Islet precursor cell (in vitro differentiated cells): Measurements from ENCODE around the gene EDDM3A.
"Not testable (repeated sequence)": the region's sequence is repeated elsewhere in the genome, so short reads cannot be mapped to it uniquely, and the experiment has no call there.

Experiments used
- DNase-seq: peaks from one replicate; pipeline ENCODE4 v3.0.0-alpha.2; 2018

Gene EDDM3A, protein sequence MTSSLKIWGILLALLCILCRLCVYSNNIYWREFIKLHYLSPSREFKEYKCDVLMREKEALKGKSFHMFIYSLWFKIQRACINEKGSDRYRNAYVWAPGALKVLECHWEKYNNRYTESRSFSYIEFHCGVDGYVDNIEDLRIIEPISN

DNA sequence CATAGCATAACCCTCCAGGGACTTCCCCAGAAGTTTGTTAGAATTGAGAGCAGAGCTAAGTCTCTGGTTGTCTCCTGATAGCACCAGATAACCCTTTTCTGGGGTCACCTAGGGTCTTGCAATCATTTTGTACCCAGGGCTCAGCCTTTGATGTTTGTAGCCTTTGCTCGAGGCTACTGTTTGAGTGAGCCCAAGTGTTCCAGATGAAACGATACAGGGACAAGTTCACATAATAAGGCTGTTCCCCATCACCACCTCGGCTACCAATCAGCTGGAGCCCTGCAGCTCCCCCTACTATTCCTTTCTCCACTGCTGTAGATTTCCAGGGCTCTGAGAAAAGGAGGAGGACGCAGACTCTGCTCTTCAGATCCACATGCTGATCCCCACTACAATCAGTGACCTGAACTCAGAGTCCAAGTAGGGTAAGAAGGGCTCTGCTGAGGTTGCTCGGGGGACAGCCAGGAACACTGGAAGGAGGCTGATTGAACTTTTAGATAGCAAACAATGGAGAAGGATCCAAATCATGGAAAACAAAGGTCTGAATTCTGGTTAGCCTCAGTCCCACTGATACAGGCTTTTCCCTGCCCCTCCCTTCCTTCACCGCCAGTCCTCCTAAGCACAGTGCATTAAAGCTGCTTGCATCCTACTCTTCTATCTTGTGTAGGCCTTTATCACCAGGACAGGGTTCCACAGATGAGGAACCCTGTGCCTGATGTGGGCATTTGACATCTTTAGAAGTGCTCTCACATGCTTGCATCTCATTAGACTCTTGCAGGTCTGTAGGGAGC lies at the start of gene EDDM3A:
EDDM3A (plus strand) TSS at position 317 of the 788 bp plus-strand sequence. CDS start 1,694 bp downstream, outside the sequence.
- DNase-seq, result no peak

DNA sequence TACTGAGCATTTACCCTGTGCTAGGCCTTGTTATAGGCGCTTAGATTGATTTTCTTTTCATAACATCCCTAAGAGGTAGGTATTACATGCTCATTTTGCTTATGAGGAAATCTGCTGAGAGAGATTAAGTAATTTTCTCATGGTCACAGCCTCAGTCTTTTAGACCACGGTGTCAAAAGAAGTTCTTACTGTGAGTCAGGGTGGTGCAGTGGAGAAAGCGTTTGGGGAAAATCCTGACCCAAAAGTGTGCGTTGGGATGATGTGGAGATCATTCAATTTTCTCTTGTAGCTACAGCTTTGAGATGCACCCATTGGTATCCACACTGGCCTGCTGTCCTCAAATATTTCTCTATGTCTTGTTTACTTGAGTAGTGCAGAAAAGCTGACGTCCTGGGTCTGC lies 48.9 kb upstream of the EDDM3A start:
- no peak for DNase-seq

DNA sequence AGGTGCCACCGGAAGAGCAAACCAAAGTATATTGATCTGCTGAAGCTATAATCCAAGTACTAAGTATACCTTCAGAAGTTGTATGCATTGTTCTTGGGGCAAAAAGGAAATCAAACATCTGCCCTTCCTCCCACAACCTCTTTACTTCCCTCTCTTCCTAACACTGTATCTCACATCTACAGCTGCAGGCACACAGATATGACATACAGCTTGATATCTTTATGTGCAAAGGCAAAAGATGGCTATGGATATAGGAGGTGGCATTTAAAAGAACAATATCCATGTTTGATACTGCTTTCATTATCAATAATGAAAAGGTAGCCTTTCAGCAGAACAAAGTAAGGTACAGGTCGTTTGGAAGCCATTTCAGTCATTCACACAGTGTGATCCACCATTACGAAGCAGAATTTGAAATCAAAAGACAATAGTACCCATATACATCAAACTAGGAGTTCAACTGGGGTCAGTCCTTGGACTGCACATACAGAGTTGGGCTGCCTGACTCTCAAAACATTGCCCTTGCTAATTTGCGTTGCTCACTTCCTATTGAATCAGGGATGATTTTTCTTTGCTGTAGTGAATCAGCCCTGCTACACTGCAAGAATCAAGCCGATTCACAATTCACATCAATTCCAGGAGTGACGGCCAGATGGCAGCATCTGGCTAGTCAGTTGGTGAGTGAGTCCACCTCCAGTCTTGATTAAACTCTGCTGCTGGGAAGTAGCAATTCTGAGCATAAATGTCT lies 48.2 kb upstream of the EDDM3A start:
- DNase-seq, result peak; percentile 84

DNA sequence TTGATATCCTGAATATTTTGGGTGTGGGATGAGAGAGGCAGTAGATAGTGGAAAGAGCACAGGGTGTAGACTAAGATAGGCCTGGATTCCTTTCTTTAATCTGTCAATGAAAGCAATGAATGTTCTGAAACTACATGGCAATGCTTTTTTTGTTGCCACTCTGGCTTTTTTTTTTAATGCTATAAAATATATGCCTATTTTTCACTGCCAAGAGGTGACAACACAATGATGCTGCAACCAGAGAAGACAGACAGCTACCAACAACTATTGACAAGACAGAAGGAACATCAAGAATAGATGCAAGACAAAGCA lies 47.7 kb upstream of the EDDM3A start:
- no peak for DNase-seq

DNA sequence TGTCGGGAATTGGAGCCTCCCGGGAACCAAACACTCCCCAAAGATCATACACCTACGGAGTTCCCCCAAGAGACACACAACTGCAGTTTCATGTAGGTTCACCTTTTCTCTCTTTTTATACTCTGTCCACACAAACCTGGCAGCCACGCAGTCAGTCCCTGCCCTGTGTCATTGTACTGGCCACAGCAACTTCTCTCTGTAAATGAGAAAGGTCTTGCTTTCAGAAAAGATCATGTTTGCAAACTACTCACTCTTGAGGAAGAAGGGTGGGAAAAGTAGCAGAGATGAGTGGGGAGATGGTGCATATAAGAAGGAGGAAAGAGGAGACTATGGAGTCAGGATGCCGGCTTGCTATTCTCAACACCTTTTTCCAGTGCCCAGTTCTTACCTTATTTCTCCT lies 46.8 kb upstream of the EDDM3A start:
- DNase-seq, result no peak

DNA sequence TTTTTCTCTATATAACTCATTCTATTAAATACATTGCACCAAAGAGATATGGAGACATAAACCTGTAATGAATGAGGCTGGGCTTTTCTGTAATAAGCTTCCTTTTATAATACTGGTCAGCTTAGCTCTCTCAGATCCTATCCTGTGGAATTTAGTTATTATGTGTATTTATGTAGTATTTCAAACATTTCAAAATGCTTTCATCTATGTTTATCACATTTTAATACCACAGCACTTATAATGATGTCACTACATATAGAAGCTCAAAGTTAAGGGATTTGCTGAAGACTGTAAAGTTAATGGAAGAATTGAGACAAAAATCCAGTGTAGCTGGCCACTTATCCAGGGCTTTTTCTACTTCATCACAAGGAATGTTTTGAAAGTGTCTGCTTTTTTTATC lies 45.8 kb upstream of the EDDM3A start:
- DNase-seq, result no peak

DNA sequence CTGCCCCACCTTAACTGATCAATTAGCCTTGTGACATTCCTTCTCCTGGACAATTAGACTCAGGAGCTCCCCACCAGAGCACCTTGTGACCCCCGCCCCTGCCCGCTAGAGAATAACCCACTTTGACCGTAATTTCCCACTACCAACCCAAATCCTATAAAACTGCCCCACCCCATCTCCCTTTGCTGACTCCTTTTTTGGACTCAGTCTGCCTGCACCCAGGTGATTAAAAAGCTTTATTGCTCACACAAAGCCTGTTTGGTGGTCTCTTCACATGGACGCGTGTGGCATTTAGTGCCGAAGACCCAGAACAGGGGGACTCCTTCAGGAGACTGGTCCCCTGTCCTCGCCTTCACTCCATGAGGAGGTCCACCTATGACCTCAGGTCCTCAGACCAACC lies 44.7 kb upstream of the EDDM3A start:
- DNase-seq, result not testable (repeated sequence)

DNA sequence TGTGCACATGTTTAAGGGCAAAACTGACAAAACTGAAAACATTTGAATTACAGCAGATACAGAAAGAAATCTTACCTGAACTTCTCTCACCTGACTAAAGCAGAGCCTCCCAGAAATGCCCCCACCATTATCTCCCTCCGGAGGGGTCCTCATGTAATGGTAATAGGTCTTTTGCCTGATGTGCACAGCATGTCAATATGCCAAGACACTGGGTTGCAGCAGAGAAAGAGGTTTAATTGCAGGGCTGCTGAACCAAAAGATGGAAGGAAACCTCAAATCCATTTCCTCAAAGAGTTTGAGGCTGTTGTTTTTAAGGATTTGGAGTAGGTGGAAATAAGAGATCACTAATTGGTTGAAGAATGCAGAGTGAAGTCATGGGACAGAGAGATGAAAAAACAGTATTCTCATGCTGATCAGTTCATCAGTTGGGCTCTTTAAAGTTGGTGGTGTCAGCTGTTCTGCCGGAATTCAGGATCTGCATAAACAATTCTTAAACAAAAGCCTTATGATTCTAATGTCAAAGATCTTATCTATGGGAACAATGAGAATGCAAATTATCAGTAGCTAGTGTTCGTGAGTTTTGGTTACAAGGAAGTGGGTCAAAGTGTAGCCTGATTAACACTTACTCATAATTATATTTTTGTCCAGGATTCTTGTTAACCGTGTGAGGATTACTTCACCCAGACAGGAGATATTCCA lies 38.9 kb upstream of the EDDM3A start:
- DNase-seq, result no peak

DNA sequence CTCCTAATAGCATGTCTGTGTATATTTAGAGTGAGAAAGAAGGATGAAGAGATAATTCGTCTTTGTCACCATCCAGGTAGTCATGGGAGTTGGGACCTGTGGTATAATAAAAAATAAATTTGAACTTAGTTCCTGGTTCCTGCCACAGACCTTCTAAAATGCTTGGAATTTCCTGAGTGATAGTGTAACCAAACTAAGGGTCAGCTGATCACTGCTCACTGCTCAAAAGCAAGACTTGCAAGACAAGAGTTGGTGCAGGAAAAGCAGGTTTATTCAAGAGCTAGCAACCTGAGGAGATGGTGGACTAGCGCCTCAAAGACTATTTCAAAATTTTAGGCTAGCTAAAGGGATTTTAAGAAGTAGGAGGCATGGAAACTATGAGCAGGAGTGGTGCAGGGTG lies 38.1 kb upstream of the EDDM3A start:
- no peak for DNase-seq

DNA sequence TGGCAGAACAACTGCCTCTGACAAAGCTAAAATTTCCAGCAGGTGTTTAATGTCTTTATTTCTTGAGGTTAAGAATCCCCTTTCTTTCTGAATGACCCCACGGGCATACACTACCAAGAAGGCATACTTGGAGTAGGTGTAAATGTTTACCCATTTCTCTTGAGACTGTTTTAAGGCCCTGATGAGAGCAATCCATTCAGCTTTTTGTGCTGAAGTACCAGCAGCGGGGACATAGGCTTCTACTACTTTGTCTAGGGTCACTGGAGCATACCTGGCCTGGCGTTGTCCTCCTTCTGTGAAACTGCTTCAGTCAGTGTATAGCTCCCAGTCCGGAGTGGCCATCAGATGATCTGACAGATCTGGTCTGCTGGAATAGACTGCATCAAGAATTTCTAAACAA lies 34.4 kb upstream of the EDDM3A start:
- no peak for DNase-seq

DNA sequence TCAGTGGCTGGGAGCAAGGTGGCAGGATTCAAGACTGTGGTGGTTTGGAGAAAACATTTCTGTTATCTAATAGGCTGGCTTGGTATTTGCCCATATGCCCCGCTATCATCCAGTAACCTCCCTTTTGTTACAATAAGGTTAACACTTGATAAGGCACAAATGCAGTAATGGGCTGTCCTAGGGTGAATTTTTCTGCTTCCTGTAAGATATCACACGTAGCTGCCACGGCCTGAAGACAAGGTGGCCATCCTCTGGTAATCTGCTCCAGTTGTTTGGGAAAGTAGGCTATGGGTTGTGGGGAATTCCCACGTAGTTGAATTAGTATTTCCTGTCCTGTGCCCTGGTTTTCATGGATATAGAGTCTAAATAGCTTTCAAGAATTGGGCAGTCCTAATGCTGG lies 34.0 kb upstream of the EDDM3A start:
- DNase-seq, result peak; percentile 13

DNA sequence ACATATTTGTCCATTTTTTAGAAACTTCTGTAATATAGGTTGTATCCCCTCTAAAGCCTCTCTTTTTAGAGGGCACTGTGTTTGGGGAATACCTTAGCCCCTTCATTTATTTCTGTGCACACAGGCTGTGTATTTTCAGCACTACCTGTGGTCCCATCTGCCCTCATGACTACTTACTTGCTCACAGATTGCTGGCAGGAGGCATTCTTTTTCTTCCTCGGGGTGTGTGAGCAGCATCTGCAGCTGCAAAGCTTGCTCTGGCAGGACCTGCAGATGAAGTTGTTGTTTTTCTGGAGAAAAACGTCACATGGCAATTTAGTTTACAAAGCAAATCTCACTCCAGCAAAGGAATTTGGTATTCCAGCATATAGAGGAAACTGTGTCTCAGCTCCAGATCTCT lies 32.8 kb upstream of the EDDM3A start:
- no peak for DNase-seq

DNA sequence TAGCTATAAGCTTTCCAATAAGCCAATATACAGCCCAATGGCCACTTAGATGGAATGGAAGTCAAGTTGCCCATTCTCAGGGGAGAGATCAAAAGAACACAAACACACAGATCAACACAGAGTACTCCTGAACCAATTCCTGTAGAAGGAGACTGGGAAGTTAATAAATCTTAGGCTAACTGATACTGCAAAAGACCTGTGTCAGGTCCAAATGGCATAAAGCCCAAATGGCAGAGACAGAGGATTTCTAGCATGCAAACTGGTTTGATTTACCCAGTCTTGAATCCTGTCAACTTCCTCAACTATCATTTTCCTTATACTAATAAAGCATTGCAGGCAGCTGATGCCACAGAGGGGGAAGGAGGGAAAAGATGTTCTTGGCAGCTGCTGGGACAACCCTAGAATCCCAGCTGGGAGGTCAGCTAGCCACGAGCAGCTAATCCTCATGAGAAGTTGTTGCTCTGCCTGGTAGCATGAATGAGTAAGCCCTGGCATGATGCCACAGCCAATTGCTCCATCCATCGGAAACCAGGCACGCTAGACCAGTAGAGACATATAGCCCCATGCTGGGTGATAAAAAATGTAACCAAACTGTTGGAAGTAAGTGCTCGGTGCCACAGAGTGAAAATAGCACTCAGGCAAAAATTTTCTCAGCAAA lies 31.0 kb upstream of the EDDM3A start:
- peak; percentile 21 for DNase-seq

DNA sequence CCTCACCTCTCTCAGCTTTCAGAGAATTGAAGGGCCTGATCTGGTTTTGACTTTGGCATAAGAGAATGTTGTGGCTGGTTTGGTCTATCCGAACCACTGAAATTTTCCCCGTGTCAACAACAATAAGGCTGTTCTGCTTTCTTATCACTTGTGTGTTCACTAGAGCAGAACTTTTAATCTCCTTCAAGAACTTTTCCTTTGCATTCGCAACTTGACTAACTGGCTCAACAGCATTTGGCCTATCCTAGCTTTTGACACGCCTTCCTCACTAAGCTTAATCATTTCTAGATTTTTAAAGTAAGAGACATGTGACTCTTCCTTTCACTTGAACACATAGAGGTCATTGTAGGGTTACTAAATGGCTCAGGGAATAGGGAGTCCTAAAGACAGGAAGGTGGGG lies 25.9 kb upstream of the EDDM3A start:
- DNase-seq, result no peak

DNA sequence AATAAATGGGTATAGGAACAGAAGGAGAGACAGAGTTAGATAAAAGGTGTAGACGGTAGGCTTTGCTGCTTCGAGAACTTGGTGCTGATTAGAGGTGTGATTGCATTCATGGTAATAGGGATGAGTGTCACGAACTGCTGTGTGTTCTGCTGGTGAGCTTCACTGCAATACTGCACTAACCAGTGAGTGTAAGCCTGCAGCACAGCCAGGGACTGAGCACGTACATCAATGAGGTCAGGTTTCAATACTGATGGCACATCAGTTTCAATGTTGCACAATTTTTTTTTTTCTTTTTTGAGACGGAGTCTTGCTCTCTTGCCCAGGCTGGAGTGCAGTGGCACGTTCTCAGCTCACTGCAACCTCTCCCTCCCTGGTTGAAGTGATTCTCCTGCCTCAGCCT lies 24.9 kb upstream of the EDDM3A start:
- DNase-seq, result no peak

DNA sequence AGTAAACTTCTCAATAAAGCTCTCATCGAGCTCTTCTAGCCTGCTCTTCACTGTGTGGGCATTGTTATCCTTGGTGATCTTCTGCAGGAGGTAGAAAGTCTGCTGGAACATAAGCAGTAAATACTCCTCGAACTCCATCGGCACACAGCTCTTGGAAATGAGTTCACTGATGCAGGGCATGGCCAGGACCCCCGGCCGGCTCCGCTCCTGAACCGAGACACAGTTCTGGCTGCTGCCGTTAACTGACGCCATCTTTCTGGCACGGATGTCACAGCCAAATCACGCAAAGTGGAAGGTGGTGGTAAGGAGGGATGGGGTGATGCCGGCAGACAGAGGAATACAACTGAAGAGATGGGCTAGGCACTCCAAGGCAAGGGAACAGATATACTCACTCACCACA lies 23.7 kb upstream of the EDDM3A start:
- no peak for DNase-seq

DNA sequence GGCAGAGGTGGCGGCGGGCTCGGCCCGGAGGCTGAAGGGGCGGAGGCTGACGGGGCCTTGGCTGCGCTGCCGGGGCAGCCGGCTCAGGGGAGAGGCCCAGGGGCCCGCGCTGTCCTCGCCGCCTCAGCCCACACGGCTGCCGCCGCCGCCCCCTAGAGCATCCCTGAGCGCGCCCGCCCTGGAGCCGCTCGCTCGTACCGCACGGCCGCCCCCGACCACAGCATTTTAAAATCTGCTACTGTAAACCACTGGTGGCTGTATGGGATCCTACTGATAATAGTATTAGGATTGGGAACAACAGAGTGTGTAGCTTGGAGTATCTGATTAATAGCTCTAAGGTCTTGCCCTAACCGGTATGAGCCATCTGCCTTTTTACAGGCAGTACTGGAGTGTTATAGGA lies 22.2 kb upstream of the EDDM3A start:
- peak; percentile 61 for DNase-seq

DNA sequence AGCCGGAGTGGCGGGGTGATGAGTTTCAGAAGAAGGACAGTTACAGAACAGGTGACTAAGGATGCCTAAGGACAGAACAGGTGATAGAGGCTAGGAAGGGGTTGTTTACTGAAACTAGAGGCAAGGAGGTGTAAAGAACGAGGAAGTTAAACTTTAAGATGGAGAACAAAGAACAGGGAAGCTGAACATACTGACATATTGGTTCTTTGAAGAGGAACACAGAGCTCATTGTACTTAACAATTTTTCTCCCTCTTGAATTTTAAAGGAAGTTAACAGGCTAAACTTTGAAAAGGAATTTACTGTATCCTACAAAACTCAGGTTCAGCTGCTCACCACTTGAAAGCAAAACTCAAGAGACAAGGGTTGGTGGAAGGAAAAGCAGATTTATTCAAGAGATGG lies 19.6 kb upstream of the EDDM3A start:
- not testable (repeated sequence) for DNase-seq

DNA sequence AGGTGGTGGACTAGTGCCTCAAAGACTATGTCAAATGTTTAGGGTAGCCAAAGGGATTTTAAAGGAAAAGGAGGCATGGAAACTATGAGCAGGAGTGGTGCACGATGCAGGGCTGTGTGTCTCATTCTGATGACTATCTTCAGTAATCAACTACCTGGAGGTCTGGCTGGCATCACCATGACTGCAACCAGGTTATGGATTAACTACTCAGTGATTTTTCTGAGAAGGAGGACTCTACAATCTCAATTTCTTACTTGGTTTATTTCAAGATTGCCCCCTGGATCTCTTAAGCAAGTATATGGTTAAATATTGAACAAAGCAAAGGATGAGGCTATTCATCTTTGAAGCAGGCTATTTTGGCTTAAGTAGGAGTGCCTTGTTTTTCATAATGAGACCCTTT lies 19.2 kb upstream of the EDDM3A start:
- DNase-seq, result no peak

DNA sequence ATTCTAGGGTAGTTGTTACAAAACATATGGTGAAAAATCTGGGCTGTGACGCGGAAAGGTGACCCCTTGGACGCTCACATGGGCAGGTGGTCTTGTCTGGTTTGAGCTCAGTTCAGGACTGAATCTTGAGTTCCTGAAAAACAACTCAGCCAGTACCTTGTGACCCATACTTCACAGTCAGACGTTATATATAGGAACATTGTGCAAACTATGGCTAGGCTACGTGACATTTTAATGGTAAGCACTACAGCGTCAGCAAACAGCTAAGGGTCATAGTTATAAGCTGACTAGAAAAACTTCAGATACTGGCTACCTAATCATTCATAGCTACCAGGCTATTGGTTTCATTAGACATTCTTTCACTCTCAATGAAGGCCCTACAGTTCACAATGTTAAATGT lies 14.8 kb upstream of the EDDM3A start:
- DNase-seq, result no peak

DNA sequence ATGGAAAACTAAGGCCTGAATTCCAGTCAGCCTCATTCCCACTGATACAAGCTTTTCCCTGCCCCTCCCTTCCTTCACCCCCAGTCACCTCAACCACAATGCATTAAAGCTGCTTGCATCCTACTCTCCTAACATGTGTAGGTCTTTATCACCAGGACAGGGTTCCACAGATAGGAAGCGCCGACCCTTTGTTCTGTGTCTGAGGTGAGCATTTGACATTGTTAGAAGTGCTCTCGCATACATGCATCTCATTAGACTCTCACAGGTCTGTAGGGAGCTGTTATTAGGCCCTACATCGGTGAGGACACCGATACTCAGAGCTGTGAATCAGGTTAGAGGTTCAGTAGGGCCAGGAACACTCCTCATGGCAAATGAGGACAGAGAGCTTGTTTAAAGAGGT lies 13.2 kb upstream of the EDDM3A start:
- no peak for DNase-seq

DNA sequence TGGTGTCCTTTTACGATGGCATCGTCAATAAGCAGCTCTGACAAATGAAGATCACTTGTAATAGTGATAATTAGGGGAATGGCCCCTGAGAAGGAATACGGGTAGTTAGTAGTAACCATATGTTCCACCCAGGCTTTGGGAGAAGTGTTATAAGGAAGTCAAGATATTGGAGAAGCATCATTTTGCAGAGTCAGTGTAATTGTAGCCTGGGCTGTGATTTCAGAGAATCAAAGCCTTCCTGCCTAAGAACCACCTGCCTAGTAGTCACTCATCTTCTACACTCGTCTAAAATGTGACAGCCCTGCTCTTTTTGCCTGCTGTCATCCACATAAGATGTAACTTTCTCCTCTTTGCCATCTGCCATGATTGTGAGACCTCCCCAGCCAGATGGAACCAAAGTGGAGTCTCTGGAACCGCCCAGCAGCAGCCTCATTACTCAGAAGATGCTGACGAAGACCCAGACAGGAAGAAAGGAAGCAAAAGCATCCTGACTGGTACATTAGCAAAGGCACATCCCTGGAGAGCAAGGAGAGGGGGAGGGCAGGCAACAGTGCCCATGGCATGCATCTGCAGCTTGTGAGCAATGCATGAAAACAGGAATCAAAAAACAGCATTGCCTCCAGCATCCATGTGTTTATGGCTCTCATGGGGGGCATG lies 12.6 kb upstream of the EDDM3A start:
- no peak for DNase-seq
